Measurements from ENCODE around the gene GRK5.

GRK5 gene

GRCh38 chr10:119424258-119424975, 217.0 kb downstream of the GRK5 start:
- TF ChIP-seq CTCF (conservative IDR thresholded peaks at IDR 0.05; ENCODE audit: low read length) (no peak), EZH2phosphoT487 (IDR thresholded peaks at IDR 0.05; ENCODE audit: borderline replicate concordance) (no peak)
- Histone ChIP-seq H3K9me3 (ENCODE audit: insufficient read depth, low read depth, low read length) (no peaks in the 10 kb centered on the region), H3K36me3 (ENCODE audit: insufficient read depth, low read length) (peaks cover 29% of the 10 kb centered on the region; the same call in 1 of the 2 replicates), H2AFZ (ENCODE audit: low read length) (no peak overlapping the region), H3K4me1 (ENCODE audit: insufficient read depth, low read length, poor library complexity, severe bottlenecking) (peaks cover 18% of the 10 kb centered on the region), H3F3A (ENCODE audit: low read depth) (no peaks in the 10 kb centered on the region), H3K9ac (ENCODE audit: low read depth, low read length, poor library complexity, severe bottlenecking) (no peak overlapping the region), H3K27me3 (ENCODE audit: insufficient read depth, low read length, poor library complexity, severe bottlenecking) (no peaks in the 10 kb centered on the region), H3K9me2 (replicated peaks; ENCODE audit: low read depth, low read length) (no peaks in the 10 kb centered on the region), H3K79me2 (ENCODE audit: insufficient read depth, low read length) (peaks cover 5% of the 10 kb centered on the region; the same call in 1 of the 2 replicates), H4K20me1 (ENCODE audit: insufficient read depth, low read length, poor library complexity, severe bottlenecking) (no peaks in the 10 kb centered on the region), H3K4me2 (ENCODE audit: low read depth, low read length, poor library complexity, severe bottlenecking) (no peak overlapping the region), H3K4me3 (ENCODE audit: low read length, poor library complexity, severe bottlenecking) (no peak overlapping the region)

- H3K36me3 ChIP-seq (ENCODE audit: insufficient read depth, low read length), result peaks cover 29% of the 10 kb centered on the region; the same call in 1 of the 2 replicates
Measured at GRCh38 chr10:119425102-119425880, 217.9 kb downstream of the GRK5 start.

GRCh38 chr10:119425881-119426170, 218.5 kb downstream of the GRK5 start:
- Histone ChIP-seq H3K27me3 (ENCODE audit: insufficient read depth, low read length, poor library complexity, severe bottlenecking) (no peaks in the 10 kb centered on the region), H4K20me1 (ENCODE audit: insufficient read depth, low read length, poor library complexity, severe bottlenecking) (no peaks in the 10 kb centered on the region), H2AFZ (ENCODE audit: low read length) (no peak overlapping the region), H3K79me2 (ENCODE audit: insufficient read depth, low read length) (peaks cover 5% of the 10 kb centered on the region; the same call in 1 of the 2 replicates), H3K4me1 (ENCODE audit: insufficient read depth, low read length, poor library complexity, severe bottlenecking) (peaks cover 32% of the 10 kb centered on the region), H3K4me2 (ENCODE audit: low read depth, low read length, poor library complexity, severe bottlenecking) (no peak overlapping the region), H3K9ac (ENCODE audit: low read depth, low read length, poor library complexity, severe bottlenecking) (no peak overlapping the region), H3K36me3 (ENCODE audit: insufficient read depth, low read length) (peaks cover 29% of the 10 kb centered on the region; the same call in 1 of the 2 replicates), H3K9me2 (replicated peaks; ENCODE audit: low read depth, low read length) (no peaks in the 10 kb centered on the region), H3K9me3 (ENCODE audit: insufficient read depth, low read depth, low read length) (no peaks in the 10 kb centered on the region), H3K4me3 (ENCODE audit: low read length, poor library complexity, severe bottlenecking) (no peak overlapping the region), H3F3A (ENCODE audit: low read depth) (no peaks in the 10 kb centered on the region)
- no peak for TF ChIP-seq EZH2phosphoT487 (IDR thresholded peaks at IDR 0.05; ENCODE audit: borderline replicate concordance)
- no peak for TF ChIP-seq CTCF (conservative IDR thresholded peaks at IDR 0.05; ENCODE audit: low read length)

More at GRCh38 chr10:119425102-119425880, 217.9 kb downstream of the GRK5 start:
- Histone ChIP-seq H3F3A (ENCODE audit: low read depth) (no peaks in the 10 kb centered on the region), H3K9me2 (replicated peaks; ENCODE audit: low read depth, low read length) (no peaks in the 10 kb centered on the region), H4K20me1 (ENCODE audit: insufficient read depth, low read length, poor library complexity, severe bottlenecking) (no peaks in the 10 kb centered on the region), H3K27me3 (ENCODE audit: insufficient read depth, low read length, poor library complexity, severe bottlenecking) (no peaks in the 10 kb centered on the region), H3K79me2 (ENCODE audit: insufficient read depth, low read length) (peaks cover 5% of the 10 kb centered on the region; the same call in 1 of the 2 replicates), H2AFZ (ENCODE audit: low read length) (no peak overlapping the region), H3K4me3 (ENCODE audit: low read length, poor library complexity, severe bottlenecking) (no peak overlapping the region), H3K9me3 (ENCODE audit: insufficient read depth, low read depth, low read length) (no peaks in the 10 kb centered on the region), H3K4me1 (ENCODE audit: insufficient read depth, low read length, poor library complexity, severe bottlenecking) (peaks cover 27% of the 10 kb centered on the region), H3K9ac (ENCODE audit: low read depth, low read length, poor library complexity, severe bottlenecking) (no peak overlapping the region), H3K4me2 (ENCODE audit: low read depth, low read length, poor library complexity, severe bottlenecking) (no peak overlapping the region)
- TF ChIP-seq CTCF (conservative IDR thresholded peaks at IDR 0.05; ENCODE audit: low read length) (no peak), EZH2phosphoT487 (IDR thresholded peaks at IDR 0.05; ENCODE audit: borderline replicate concordance) (no peak)

Measured in Loucy (cell line).